HG02981 (cell line): ENCODE measurements around the gene ATP2B1.

Source experiments
- ATAC-seq: cut with Tn5 transposase; IDR thresholded peaks from one replicate; pipeline ENCODE4 v1.9.1; 2021; ENCODE audit warnings: mild to moderate bottlenecking, moderate library complexity; ENCODE audit not compliant: unreplicated experiment

The ATP2B1 gene

DNA sequence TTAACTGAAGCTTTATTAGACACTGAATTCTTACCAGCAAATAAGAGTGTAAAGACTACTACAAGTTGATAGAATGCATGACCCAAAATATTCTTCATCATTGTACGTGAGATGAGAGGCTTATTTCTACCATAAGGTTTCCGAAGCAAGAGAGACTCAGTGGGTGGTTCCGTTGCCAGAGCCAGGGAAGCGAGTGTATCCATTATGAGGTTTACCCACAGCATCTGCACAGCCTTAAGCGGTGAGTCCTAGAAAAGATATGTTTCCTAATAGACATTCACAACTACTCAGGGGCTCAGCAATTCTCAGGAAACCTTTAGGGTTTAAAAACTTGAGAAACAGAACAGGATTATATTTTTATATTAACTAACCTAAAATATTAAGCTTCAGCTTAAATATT lies 105.0 kb downstream of the ATP2B1 start:
- no peak for ATAC-seq

DNA sequence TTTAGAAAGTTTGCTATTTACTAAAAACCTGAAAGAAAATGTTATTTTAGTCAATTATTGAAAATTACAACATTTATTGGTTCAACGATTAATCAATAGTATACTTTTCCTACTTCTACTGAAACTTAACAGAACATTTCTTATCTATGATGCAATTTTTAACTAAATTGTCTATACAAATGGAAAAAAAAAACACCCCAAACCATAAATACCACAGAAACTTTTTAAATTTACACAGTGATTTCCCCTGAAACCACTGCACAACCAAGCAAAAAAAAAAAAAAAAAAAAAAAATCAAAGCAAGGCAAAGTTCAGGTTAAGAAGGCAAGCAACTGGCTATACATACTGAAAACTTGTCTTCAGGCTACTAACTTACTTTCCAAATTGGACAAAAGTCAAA lies 110.9 kb downstream of the ATP2B1 start:
- ATAC-seq, result peak; percentile 72

DNA sequence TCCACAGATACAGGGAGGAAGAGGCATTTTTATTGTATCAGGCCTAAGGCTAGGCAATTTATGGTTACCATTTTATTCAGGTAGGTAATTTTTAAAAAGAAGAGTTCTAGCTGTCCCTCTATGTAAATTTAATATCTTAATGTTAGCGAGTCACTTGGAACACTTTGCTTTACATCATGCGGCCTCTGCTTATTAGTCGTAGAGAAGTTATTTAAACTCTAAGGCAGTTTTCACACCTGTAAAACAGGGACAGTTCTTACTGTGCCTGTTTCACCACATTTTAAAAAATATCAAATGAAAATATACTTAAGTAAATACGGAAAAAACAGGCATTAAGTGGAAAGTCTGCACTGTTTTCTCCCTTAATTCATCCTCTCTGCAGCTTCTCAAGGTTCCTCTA lies 111.4 kb downstream of the ATP2B1 start:
- ATAC-seq, result no peak

DNA sequence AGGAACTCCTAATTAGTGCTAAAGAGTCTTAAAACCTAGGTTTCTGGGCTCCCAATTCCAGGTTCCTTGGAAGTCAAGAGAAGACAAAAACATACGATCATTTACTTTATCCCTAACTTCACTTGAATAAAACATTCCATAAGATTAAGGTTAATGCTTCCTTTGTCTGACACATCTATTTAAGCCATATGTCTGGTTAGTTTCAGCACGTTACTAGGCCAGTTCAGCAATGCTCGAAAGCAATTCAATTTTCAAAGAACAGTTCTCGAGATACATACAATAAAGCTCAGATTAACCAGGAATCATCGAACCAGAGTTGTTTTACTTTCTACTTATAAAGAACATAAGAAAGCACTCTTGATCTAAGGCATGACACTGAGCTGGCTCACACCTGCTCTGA lies 114.8 kb downstream of the ATP2B1 start:
- ATAC-seq, result no peak

DNA sequence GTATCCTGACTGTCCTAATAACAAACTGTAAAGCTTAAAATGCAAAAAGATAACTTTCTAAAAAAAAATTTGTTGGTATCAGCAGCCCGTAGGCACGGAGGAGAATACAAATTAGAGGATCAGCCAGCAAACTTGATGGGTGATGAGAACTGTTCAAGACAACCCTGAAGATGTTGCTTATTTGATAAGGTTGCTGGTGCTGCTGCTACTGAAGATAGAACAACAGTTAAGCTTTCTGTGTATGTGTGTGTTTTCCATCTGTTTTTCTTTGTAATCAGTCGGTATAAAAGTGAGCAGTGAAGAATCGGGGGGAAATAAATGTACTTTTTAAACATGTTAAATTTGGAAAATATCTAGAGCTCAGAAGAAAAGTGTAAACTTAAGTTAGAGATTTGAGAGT lies 115.4 kb downstream of the ATP2B1 start:
- no peak for ATAC-seq

DNA sequence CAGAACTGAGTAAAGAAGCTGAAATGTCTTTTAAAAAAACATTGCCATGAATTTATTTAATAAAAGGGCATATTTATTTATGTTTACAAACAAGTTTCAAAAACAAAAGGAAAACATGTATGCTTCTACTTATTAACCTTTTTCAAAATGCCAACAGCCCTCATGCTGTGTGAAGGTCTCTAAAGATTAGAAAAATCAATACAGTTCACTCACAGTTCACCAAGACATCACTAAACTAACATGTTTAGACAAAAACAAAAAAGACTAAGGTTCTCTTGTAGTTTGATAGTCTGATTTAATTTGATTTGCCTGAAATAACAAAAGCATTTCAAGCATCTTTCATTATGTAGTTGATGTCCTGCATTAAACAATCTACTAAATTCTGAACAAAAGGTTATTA lies 118.9 kb downstream of the ATP2B1 start:
- ATAC-seq, result no peak

DNA sequence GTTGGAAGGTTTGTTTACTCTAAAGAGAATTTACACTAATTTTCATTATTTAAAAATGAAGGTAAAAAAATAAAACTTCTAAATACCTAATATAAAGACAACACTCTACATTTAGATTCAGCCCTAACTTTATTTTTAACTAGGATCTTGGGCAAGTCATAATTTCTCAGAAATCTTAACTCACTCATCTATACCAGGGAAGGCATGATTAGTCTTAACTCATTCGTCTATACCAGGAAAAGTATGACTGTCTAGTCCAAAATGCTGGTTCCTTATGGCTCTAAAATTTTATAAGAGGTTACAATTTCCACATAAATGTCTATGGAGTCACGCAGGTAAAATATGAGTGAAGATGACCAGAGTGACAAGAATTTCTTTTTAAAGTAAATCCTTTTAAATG lies 130.1 kb downstream of the ATP2B1 start:
- no peak for ATAC-seq

DNA sequence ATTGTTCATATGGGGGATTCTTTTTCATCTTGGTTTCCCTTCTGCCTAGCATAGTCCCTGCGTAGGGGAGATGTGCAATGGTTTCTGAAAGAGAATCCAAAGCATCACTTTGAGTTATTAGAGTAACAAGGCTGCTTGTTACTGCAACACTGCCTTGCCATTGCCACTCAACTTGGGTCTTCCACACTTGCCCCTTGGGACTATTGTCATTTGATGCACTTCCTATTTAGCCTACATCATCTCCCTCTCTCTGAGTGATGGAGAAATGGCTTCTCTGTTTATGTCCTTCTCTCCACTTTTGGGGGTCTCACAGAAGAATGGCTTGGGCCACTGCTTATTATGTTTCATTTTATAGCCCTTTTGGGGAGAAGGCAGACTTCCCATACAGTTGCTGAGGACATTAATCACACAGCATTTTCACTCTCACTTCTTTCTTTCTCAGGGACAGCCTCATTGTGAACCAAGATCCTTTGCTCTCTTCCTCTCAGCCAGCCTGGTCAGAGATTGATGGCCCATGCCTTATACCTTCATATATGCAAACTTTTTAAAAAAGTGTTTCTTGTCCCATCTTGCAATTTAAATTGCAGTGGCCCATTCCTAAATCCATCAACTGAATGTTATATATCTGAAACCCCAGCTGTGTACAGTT lies 131.9 kb downstream of the ATP2B1 start:
- no peak for ATAC-seq

DNA sequence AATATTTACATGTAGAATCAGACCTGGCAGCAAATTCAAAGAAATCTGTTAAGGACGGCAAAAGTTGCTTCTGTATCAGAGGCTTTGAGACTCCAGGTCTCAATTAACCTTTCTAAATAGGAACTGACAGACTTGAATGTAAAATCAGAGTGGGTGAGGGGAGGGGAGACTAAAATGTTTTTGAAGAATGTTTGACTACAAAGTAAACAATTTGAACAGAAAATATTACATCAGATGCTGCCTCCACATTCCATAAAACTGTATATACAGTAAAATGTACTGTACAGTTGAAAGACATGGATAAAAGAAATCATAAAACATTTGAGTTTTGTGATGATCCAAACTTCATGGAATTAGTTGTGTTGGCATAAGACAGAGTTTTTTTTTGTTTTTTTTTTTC lies 133.3 kb downstream of the ATP2B1 start:
- no peak for ATAC-seq

DNA sequence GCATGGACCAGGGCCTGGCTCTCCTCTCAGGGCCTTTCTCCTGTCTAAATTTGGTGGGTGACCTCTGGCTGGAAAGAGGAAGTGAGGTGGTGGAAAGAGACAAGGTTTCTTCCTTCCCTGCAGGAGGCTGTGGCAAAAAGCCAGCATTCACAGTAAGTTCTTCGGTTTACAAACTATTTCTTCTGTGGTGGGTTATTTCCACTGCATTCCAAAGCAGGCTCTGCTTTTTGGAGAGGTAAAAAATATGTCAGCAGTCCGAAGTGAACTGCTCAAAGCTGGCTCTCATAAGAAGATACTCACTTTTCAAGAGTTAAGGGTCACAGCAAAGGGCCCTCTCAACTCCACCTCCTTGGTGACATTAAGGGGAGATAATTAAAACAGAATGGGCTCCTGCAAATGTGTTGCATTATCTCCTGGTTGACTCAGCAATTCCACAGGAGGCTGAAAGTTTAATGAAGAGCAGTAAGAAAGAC lies 133.9 kb downstream of the ATP2B1 start:
- ATAC-seq, result no peak

DNA sequence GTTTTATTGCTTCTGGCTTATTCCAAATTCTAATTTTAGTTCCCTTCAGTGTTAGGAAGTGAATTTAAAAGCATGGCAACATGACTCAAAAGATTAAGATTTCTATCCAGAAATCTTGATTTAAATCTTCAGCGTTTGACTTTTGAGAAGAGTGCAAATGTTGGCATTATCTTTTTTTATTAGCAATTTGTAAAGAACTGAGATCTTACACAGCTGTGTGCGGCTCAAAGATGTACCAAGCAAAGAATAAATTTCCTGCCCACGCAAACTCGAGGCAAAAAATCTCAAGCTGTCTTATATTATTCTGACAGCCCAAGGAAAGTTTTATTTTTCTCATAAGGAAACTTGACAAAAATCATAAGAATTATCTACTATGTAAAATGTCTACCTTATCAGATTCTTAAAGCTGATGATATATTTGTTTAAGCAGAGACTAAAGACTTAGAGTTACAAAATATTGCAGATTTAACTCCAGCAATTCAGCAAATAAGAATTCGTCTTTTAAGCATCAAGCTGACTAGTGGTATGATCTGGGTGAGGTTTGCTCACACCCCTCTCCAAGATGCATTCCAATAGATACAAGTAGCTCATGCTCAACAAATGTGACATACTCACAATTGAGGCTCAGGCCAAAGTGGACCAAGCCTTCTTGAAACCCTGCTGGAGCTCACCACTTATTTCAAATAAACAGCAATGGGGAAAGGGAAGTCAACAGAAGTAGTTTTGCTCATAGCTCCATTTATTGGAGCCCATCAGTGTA lies 135.4 kb downstream of the ATP2B1 start:
- ATAC-seq, result no peak

DNA sequence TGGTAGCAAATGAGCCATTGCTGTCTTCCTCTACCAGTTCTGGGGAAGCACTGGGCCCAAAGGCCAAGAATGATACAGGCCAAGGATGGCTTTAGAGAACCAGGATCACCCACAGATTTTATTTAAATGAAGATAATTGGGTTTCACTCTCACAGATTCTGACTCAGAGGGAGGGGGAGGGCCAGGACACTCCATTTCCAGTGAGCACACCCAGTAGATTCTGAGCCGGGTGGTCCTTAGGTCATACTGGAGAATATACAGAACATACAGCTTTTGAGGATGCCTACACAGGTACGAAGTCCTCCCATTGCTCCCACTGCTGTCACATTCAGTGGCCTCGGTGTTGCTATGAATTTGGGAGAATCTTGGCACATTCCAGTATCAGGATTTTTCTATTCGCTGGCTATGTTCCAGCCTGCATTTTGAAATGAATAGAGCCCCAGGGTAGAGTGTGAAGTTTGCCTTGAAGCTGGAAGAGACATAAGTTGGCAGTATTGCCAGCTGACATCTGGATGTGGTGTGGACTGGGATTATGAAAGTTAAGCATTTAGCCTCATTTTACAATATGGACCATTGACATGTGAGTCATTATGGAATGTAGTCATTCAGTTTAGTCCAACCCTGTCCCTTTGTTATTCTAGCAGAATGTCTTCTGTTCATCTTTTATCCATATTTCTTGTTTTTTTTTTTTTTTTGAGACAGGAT lies 137.0 kb downstream of the ATP2B1 start:
- no peak for ATAC-seq

DNA sequence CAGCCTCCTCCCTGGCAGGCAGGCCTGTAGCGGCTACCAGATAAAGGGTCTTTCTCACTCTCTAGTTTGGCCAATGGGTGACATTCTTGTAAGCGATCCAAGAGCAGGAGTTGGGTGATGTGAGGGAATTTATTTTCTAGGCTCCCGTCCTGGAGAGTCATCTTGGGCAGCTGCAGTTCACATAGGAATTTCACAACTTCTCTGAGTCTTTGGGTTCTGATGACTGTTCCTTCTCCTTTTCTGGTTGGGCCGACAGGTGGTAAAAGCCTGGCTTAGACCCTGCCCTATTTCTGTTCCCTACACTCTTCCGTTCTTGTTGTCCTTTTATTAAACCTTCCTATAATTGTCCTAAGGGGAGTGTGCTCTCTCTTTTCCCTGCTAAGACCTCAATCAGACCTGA lies 140.2 kb downstream of the ATP2B1 start:
- no peak for ATAC-seq

DNA sequence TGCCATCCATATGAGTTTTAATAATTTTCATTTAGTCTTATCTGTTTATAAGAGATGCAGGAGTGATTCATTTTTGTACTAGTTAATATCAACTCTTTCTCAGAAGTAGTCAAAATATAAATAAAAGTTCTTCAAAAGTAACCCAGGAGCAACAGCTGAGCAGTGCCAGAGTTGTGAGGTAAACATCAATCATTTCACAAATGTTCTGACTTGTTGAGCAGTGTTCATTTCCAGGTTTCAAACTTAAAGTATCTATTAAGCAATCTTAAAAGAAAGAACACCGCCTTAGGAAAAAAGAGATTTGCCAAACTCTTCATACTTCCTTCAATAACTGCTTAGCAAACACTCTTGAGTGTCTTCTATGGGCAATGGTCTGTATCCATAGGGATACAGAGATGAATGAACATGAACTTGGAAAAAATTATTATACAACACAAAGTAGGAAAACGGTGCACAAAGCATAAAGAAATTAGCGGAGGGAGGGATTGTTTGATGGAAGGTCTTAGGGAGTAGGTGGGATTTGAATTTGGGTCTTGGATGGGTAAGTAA lies 140.9 kb downstream of the ATP2B1 start:
- ATAC-seq, result no peak

DNA sequence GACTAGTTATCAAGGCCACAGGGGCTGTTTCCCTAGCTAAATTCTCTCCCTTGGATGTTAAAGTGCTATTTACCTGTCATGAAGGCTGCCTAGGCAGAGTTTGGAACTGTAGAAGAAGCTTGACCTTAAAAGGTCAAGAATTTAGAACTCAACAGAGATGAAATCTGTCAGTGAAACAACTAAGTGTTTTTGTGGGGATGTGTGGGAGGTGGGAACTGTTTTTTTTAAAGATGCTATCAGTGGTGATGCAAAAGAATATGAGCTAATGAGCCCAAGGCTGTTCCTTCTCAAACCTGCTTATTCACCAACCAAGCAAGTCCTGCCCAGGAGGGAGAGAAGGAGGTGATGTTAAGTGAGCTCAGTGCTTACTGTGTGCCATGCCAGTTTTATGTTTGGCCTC lies 142.0 kb downstream of the ATP2B1 start:
- no peak for ATAC-seq

DNA sequence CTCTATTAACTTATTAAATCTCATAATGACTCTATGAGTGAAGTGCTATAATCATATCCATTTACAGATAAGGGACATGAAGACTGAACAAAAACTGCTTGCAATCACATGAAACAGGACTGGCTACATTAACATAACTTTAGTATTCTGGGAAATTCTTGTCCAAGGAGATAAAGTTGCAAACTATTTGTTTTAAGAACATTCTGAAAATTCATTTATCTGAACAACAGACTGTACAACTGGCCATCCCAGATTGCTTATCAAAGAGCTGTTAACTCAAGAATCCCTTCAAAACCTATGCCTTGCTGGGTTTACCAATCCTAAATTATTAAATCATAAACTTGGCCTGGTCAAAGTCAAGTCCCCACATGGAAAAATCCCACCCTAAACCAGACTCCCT lies 143.6 kb downstream of the ATP2B1 start:
- no peak for ATAC-seq

DNA sequence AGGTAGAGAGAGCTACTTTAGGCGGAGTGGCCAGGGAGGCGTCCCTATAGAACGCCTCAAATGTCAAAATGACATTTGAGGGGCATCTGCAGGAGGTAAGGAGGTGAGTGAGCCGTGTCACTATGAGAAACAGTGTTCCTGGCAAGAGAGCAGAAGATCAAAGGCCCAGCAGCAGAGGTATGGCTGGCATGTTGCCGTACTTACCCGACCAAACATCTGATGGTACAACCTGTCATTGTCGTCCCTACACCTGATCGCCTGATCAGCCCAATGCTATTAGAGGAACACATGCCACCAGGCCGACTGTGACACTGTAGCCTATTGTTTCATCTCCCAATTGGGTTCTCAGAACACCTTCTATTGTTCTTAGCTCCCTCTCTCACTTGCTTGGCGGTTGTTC lies 148.9 kb downstream of the ATP2B1 start:
- ATAC-seq, result no peak

DNA sequence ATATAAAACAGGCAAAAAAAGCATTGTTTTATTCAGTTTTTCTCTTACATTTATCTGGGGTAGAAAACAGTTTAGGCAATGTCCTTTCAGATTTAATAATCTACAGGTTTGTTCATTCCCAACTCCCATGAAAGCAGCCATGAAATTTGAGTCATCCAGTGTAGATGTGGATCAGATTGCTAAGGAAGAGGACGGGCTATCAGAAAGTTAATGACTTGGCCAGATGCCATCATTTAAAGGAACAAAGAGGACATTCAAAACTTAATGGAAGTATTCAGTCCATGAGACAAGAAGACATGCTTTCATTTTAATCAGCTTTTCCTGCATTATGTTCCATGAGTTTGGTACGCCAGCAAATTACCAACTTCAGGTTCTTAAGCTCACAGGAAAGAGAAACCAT lies 151.7 kb downstream of the ATP2B1 start:
- ATAC-seq, result no peak

DNA sequence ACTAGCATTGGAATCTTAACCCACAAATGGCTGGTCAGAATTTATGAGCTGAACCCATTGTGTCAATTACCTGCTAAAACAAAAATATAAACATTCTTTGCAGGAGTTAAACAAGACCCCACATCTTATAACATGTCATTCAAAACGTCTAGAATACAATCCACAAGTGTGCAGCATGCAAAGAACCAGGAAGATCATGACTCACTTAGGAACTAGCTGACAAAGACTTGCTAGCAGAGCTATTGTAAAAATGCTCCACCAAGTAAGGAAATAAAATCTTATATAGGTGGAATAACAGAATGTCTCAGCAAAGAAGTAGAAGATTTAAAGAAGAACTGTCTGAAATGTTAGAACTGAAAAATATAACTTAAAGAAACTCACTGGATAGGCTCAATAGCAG lies 156.3 kb downstream of the ATP2B1 start:
- ATAC-seq, result no peak

DNA sequence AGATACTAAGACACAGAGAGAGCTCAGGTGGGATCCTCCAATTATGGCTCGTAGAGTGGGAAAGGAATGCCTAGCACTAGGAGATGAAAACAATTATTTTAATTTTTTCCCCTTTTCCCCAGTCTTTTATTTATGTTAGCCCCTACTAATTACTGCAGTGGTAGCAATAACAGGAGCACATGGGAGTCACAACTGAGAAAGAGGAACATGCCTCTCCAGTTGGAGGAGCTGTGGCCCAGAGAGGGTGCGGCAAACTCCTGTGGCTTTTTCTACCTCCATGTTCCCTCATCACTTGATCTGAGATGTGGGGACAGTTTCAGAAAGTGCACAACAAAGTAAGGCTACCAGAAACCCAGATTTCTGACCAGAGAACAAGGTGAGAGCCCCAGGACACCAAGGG lies 156.9 kb downstream of the ATP2B1 start:
- no peak for ATAC-seq

DNA sequence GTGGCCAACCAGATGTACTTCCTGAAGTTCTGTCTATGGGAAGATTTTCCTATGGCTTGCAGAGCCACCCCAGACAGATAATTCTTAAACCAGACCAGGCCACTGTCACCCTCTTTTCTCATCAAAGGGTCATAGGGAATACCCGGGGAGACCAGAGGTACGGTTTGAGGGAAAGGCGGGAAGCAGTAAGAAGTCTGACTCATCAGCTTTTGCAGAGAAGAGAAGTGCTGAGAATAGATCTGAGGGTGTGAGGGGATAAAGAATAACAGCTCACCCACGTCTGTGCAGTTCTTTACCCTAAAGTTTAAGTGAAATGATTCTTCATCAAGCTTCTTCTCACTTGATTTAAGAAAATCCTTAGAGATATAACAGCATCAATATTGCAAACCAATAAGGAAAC lies 161.5 kb downstream of the ATP2B1 start:
- ATAC-seq, result no peak

DNA sequence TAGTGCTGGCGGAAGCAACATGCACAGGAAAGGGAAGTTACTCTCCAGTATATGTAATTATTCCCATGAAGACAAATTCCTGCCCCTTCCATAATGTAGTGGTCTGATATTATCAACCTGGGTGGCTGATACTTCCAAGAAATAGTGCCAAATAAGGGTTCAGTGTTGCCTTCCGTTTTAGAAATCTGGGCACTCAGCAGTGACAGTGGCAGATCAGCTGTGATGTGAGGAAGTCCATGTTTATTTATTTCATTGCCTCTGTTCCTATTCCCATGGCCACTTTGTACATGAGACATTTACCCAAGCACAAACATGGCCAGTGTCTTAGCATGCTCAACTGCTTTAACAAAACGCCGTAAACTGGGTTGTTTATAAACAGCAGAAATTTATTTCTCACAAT lies 162.5 kb downstream of the ATP2B1 start:
- ATAC-seq, result no peak
